ENCODE results near the gene ZNF581. TPM values are rescaled to one million over a fixed set of nuclear protein-coding genes. Genes with fewer than 3 reads are reported as not detected.

The ZNF581 gene
- total RNA-seq, 3 donors from 2014 or later (not counting 1 experiment from before 2014, with no cell fraction given): 15.4 to 21.9 (median 19.0) TPM

DNA sequence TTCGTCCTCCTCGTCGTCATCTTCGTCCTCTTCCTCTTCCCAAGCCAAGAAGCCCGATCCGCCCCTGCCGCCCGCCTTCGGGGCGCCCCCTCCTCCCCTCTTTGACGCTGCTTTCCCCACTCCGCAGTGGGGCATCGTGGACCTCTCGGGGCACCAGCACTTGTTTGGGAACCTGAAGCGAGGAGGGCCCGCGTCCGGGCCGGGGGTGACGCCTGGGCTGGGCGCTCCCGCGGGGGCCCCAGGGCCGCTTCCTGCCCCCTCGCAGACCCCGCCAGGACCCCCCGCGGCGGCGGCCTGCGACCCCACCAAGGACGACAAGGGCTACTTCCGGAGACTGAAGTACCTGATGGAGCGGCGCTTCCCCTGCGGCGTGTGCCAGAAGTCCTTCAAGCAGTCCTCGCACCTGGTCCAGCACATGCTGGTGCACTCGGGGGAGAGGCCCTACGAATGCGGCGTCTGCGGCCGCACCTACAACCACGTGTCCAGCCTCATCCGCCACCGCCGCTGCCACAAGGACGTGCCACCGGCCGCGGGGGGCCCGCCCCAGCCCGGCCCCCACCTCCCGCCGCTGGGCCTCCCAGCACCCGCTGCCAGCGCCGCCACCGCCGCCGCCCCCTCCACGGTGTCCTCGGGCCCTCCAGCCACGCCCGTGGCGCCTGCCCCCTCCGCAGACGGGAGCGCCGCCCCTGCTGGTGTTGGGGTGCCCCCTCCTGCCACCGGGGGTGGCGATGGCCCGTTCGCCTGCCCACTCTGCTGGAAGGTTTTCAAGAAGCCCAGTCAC lies 29.3 kb upstream of the ZNF581 start:
- WGBS (ENCODE audit: insufficient coverage): 96% methylated on average over 74 of the region's 75 CpGs
- TF ChIP-seq, protein P1, sequence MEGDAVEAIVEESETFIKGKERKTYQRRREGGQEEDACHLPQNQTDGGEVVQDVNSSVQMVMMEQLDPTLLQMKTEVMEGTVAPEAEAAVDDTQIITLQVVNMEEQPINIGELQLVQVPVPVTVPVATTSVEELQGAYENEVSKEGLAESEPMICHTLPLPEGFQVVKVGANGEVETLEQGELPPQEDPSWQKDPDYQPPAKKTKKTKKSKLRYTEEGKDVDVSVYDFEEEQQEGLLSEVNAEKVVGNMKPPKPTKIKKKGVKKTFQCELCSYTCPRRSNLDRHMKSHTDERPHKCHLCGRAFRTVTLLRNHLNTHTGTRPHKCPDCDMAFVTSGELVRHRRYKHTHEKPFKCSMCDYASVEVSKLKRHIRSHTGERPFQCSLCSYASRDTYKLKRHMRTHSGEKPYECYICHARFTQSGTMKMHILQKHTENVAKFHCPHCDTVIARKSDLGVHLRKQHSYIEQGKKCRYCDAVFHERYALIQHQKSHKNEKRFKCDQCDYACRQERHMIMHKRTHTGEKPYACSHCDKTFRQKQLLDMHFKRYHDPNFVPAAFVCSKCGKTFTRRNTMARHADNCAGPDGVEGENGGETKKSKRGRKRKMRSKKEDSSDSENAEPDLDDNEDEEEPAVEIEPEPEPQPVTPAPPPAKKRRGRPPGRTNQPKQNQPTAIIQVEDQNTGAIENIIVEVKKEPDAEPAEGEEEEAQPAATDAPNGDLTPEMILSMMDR (IDR thresholded peaks at IDR 0.05): no peak
- no peaks in the 10 kb centered on the region for H3K27me3 ChIP-seq (ENCODE audit: control insufficient read depth, insufficient read depth, low read length)
- H3K36me3 ChIP-seq (ENCODE audit: control insufficient read depth, insufficient read depth, low read length): peaks cover 13% of the 10 kb centered on the region
- Mint-ChIP-seq H3K27me3 (ENCODE audit: low read depth in 2 of 2) (no peaks in the 10 kb centered on the region), H3K27ac (no peak overlapping the region), H3K36me3 (no peaks in the 10 kb centered on the region), H3K4me3 (no peak overlapping the region), H3K4me1 (peaks cover 14 to 39% of the 10 kb centered on the region in 2 donors), H3K9me3 (no peaks in the 10 kb centered on the region)
- H3K4me1 ChIP-seq (ENCODE audit: control insufficient read depth, insufficient read depth, low read length): peaks cover 11% of the 10 kb centered on the region
- DNase-seq (no peak), ATAC-seq (no peak)
- no peaks in the 10 kb centered on the region for H3K9me3 ChIP-seq (ENCODE audit: control insufficient read depth, insufficient read depth, low read length)
- H3K4me3 ChIP-seq (ENCODE audit: low read length): no peak overlapping the region
- no peak overlapping the region for H3K27ac ChIP-seq (ENCODE audit: low read length)
- intact Hi-C loops (cut with micrococcal nuclease): no loop called here

DNA sequence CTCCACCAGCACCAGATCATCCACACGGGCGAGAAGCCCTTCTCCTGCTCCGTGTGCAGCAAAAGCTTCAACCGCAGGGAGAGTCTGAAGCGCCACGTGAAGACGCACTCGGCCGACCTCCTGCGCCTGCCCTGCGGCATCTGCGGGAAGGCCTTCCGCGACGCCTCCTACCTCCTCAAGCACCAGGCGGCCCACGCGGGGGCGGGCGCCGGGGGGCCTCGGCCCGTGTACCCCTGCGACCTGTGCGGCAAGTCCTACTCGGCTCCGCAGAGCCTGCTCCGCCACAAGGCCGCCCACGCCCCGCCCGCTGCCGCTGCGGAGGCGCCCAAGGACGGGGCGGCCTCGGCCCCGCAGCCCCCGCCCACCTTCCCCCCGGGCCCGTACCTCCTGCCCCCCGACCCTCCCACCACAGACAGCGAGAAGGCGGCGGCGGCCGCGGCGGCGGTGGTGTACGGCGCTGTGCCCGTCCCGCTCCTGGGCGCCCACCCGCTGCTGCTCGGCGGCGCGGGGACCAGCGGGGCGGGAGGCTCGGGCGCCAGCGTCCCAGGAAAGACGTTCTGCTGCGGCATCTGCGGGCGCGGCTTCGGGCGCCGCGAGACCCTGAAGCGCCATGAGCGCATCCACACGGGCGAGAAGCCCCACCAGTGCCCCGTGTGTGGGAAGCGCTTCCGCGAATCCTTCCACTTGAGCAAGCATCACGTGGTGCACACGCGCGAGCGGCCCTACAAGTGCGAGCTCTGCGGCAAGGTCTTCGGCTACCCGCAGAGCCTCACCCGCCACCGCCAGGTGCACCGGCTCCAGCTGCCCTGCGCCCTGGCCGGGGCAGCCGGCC lies 28.5 kb upstream of the ZNF581 start:
- Histone ChIP-seq H3K9me3 (ENCODE audit: control insufficient read depth, insufficient read depth, low read length) (no peaks in the 10 kb centered on the region), H3K4me1 (ENCODE audit: control insufficient read depth, insufficient read depth, low read length) (peaks cover 11% of the 10 kb centered on the region), H3K36me3 (ENCODE audit: control insufficient read depth, insufficient read depth, low read length) (peaks cover 13% of the 10 kb centered on the region), H3K27me3 (ENCODE audit: control insufficient read depth, insufficient read depth, low read length) (no peaks in the 10 kb centered on the region), H3K27ac (ENCODE audit: low read length) (no peak overlapping the region), H3K4me3 (ENCODE audit: low read length) (no peak overlapping the region)
- intact Hi-C loops (cut with micrococcal nuclease): no loop called here
- Mint-ChIP-seq H3K4me1 (peaks cover 7 to 34% of the 10 kb centered on the region in 2 donors), H3K27me3 (ENCODE audit: low read depth in 2 of 2) (no peaks in the 10 kb centered on the region), H3K4me3 (no peak overlapping the region), H3K36me3 (no peaks in the 10 kb centered on the region), H3K9me3 (no peaks in the 10 kb centered on the region), H3K27ac (no peak overlapping the region)
- WGBS (ENCODE audit: insufficient coverage): 97% methylated on average over 94 of the region's 98 CpGs
- DNase-seq (no peak), ATAC-seq (no peak)
- TF ChIP-seq, protein P1 (IDR thresholded peaks at IDR 0.05): no peak

DNA sequence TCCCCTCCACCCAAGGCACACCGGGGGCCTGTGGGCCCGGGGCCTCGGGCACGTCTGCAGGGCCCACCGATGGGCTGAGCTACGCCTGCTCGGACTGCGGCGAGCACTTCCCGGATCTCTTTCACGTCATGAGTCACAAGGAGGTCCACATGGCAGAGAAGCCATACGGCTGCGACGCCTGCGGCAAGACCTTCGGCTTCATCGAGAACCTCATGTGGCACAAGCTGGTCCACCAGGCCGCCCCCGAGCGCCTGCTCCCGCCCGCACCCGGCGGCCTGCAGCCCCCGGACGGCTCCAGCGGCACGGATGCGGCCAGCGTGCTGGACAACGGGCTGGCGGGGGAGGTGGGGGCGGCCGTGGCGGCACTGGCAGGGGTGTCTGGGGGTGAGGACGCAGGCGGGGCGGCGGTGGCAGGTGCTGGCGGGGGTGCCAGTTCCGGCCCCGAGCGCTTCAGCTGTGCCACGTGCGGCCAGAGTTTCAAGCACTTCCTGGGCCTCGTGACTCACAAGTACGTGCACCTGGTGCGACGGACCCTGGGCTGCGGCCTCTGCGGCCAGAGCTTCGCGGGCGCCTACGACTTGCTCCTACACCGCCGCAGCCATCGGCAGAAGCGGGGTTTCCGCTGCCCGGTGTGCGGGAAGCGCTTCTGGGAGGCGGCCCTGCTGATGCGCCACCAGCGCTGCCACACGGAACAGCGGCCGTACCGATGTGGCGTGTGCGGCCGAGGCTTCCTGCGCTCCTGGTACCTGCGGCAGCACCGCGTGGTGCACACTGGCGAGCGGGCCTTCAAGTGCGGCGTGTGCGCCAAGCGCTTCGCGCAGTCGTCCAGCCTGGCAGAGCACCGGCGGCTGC lies 27.7 kb upstream of the ZNF581 start:
- ATAC-seq: no peak
- WGBS (ENCODE audit: insufficient coverage): 97% methylated on average over 88 of the region's 88 CpGs

More for the DNA sequence above, 27.7 kb upstream of the ZNF581 start:
- intact Hi-C loops (cut with micrococcal nuclease): no loop called here
- Histone ChIP-seq H3K9me3 (ENCODE audit: control insufficient read depth, insufficient read depth, low read length) (no peaks in the 10 kb centered on the region), H3K36me3 (ENCODE audit: control insufficient read depth, insufficient read depth, low read length) (peaks cover 13% of the 10 kb centered on the region), H3K27me3 (ENCODE audit: control insufficient read depth, insufficient read depth, low read length) (no peaks in the 10 kb centered on the region), H3K4me3 (ENCODE audit: low read length) (no peak overlapping the region), H3K4me1 (ENCODE audit: control insufficient read depth, insufficient read depth, low read length) (peaks cover 14% of the 10 kb centered on the region), H3K27ac (ENCODE audit: low read length) (no peak overlapping the region)
- Mint-ChIP-seq H3K27ac (no peak overlapping the region), H3K9me3 (no peaks in the 10 kb centered on the region), H3K27me3 (ENCODE audit: low read depth in 2 of 2) (no peaks in the 10 kb centered on the region), H3K36me3 (no peaks in the 10 kb centered on the region), H3K4me1 (peaks cover 1 to 34% of the 10 kb centered on the region in 2 donors), H3K4me3 (no peak overlapping the region)
- DNase-seq: no peak
- TF ChIP-seq, protein P1 (IDR thresholded peaks at IDR 0.05): no peak

Data from natural killer cell (primary cell).